NCI-H226 (cell line): ENCODE measurements around the gene INCA1.

Source experiments
- DNase-seq: peaks from one replicate; pipeline ENCODE4 v3.0.0-alpha.2; 2015

INCA1 gene

GRCh38 chr17:4969551-4970173 is 27.7 kb downstream of the INCA1 start:
- no peak for DNase-seq

DNA sequence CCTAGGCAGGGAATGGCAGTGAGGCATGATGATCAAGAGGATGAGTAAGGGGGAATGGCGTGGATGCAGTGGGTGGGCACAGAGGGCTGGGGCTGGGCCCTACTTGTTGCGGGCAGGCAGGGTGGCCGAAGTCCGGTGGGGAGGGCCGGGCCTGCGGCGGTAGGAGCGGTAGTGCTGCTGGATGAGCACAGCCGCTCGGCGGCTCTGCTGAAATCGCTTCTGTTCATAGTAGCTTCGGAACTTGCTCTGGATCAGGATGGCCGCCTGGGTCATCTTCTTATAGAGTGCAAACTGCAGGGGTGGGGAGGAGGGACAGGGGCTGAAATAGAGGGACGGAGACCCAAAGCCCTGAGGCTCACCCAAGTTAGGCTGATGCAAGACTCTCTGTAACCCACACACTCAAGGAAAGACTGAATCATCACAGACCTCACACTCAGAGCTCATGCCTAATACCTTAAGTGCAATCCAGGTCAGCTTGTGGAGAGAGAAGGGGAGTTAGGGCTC is 28.2 kb downstream of the INCA1 start:
- peak; percentile 50 for DNase-seq

- no peak for DNase-seq
Measured at GRCh38 chr17:4968486-4969046, 28.8 kb downstream of the INCA1 start.

GRCh38 chr17:4967539-4968485 is 29.5 kb downstream of the INCA1 start, which contains the start of gene SPAG7:
SPAG7 (minus strand) TSS chr17:4967817; CDS start chr17:4967804, 13 bp downstream.
- peak; percentile 87 for DNase-seq

GRCh38 chr17:4966844-4967538 is 30.3 kb downstream of the INCA1 start:
- DNase-seq, result peak; percentile 100

GRCh38 chr17:4965311-4965986 is 31.9 kb downstream of the INCA1 start:
- DNase-seq, result no peak

DNA sequence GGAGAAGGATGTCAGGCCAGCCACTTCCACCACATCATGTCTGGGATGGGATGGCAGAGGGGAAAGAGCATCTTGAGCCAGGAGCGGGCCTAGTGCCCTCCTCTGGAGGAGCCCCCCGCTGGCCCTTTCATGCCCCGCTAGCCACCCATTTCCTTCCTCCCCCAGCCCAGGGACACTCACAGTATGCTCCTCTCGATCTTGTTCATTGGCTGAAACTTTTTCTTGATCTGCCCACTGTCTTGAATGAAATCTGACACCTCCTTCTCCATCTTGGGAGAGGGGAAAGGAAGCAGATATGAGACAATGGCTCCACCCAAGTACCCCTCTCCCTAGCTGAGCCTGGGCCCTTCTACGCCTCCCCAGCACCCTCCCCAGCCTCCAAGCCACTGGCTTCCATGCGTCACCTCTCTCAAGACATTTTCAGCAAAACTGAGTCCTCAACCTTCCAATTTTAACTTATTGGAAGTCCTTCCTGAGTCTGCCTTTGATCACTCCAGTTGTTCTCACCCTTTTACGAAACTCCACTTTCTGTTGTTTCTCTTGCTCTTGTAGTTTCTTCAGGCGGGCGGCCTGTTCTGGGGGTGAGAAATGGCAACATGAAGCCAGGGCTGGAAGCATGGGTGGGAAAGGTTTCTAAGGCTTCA is 36.9 kb downstream of the INCA1 start:
- no peak for DNase-seq

- no peak for DNase-seq
Measured at GRCh38 chr17:4959261-4959965, 37.9 kb downstream of the INCA1 start.

DNA sequence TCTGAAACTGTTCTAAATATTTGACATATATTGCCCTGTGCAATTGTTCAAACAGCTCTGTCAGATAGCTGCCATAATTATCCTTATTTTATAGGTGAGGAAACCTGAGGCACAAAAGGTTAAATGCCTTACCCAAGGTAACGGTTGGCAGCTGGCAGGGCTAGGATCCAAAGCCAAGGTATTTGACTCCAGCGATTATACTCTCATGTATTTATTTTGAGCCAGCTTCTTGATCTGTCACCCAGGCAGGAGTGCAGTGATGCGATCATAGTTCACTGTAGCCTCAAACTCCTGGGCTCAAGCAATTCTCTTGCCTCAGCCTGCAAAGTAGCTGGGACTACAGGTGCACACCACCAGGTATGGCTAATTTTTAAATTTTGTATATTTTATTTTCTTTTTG is 39.2 kb downstream of the INCA1 start:
- no peak for DNase-seq

GRCh38 chr17:4956493-4957061 is 40.7 kb downstream of the INCA1 start:
- no peak for DNase-seq

DNA sequence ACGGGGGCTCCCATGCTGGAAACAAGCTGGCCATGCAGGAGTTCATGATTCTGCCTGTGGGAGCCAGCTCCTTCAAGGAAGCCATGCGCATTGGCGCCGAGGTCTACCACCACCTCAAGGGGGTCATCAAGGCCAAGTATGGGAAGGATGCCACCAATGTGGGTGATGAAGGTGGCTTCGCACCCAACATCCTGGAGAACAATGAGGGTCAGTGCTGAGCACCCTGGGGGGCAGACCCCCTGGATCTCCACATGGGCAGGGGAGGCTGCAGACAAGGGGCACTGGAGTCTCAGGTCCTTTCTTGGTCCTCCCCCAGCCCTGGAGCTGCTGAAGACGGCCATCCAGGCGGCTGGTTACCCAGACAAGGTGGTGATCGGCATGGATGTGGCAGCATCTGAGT is 42.2 kb downstream of the INCA1 start:
- no peak for DNase-seq

DNA sequence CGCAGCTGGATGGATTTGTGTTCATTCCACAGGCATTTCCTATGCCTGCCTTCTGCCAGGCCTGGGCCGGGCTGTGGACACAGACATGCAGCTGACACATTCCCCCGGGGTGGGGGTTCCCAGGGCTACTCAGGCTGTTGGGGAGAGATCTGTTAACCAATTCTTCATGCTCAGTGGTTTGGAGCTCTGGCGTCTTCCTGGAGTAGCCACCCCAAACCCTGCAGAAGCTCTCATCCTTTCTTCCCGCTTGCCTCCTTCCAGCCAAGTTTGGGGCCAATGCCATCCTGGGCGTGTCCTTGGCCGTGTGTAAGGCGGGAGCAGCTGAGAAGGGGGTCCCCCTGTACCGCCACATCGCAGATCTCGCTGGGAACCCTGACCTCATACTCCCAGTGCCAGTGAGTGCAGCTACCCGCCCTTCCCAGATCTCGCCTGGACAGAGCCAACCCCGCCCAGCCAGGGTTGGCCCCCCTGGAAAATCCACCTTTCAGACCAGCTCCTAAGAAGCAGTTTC is 43.8 kb downstream of the INCA1 start:
- peak; percentile 78 for DNase-seq

GRCh38 chr17:4951486-4951885 is 45.8 kb downstream of the INCA1 start:
- no peak for DNase-seq

- no peak for DNase-seq
Measured at GRCh38 chr17:4950746-4951204, 46.5 kb downstream of the INCA1 start, which contains the start of gene ENO3. ENO3 (plus strand) TSS chr17:4951119; CDS start chr17:4951830, 711 bp downstream.

- no peak for DNase-seq
Measured at GRCh38 chr17:4950075-4950745, 47.1 kb downstream of the INCA1 start.

GRCh38 chr17:4949321-4950074 is 47.8 kb downstream of the INCA1 start:
- peak; percentile 70 for DNase-seq

DNA sequence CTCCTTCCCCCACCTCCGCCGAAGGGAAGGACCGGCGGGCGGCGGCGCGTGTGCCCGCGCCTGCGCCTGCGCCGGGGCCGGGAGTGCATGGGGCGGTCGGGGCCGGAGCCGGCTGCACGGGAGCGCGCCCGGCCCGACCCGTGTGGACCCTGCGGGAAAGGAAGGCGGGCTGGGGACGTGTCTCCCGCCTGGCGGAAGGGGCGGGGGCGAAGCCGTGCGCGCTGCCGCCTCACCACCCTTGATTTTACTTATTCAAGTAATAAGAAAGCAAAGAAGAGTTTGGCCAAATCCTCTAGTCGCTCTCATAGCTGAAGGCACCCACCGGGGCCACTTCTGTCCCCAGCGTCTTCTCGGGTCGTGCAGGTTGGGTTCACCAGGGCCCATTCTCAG is 48.4 kb downstream of the INCA1 start:
- DNase-seq, result peak; percentile 89

GRCh38 chr17:4948166-4948930 is 49.0 kb downstream of the INCA1 start, which contains the start of gene PFN1:
PFN1 (minus strand) TSS chr17:4948530; CDS start chr17:4948394, 136 bp downstream.
- DNase-seq, result peak; percentile 80
